GM12878 (cell line): ENCODE data around the gene SLC7A5. TPM values are rescaled to one million over a fixed set of nuclear protein-coding genes. Genes with fewer than 3 reads are reported as not detected.
"Not testable (repeated sequence)": the region's sequence is repeated elsewhere in the genome, so short reads cannot be mapped to it uniquely, and the experiment has no call there.

Source experiments
- ATAC-seq: fragments of 200-7000 bp; cut with Tn5 transposase; 3 replicates; pipeline ENCODE4 v1.9.1; 2020; ENCODE audit warnings: mild to moderate bottlenecking, moderate library complexity
- BruUV-seq: library from RNA; stranded (reverse); fragments of 400-500 nt; replicated peaks from 2 replicates; lab custom pipeline; 2021; lab: Mats Ljungman, UMichigan
- CTCF ChIA-PET: fragments of 300-600 bp; sonication (Branson Sonifier 250); formaldehyde crosslinking; extraction: SDS; loops from one replicate; lab custom pipeline; 2021; ENCODE audit warnings: inconsistent platforms; lab: Yijun Ruan, JAX
- POLR2A ChIA-PET: fragments of 350-600 bp; formaldehyde crosslinking; extraction: SDS; loops from one replicate; lab custom pipeline; 2021; ENCODE audit warnings: inconsistent platforms; lab: Charles Lee
- RAD21 ChIA-PET: fragments of 300-600 bp; sonication (Branson Sonifier 250); formaldehyde crosslinking; loops from one replicate; lab custom pipeline; 2023; ENCODE audit warnings: antibody characterized with exemption; ENCODE audit not compliant: unreplicated experiment; lab: Charles Lee
- SMC1A ChIA-PET: fragments of 300-600 bp; sonication (Branson Sonifier 250); formaldehyde crosslinking; loops from one replicate; lab custom pipeline; 2023; ENCODE audit not compliant: unreplicated experiment, uncharacterized antibody; lab: Charles Lee
- DNase-seq: peaks from one replicate; pipeline ENCODE4 v3.0.0-alpha.2; 2011; ENCODE audit warnings: low read depth, low spot score
- FAIRE-seq: peaks from 3 replicates; lab custom pipeline; 2011; peaks lifted over from hg19 to GRCh38; lab: Jason Lieb, UNC
- H2AFZ ChIP-seq: 2 replicates; pipeline ENCODE4 v1.6.0; 2011; ENCODE audit warnings: low read depth, low read length, control low read depth; ENCODE audit not compliant: control insufficient read depth
- H3K27ac ChIP-seq: 2 replicates; pipeline ENCODE4 v1.5.1; 2011; ENCODE audit warnings: control low read depth; ENCODE audit not compliant: control insufficient read depth, insufficient read depth
- H3K27me3 ChIP-seq, 2 experiments: replicated peaks in 1 of 2; 2 replicates each; pipeline versions ENCODE4 v1.6.0 to v1.6.1; 2011; ENCODE audit warnings: low read length in 1 of 2; ENCODE audit not compliant: control insufficient read depth in 2 of 2, insufficient read depth in 2 of 2
- H3K36me3 ChIP-seq, 2 experiments: 2 replicates each; pipeline ENCODE4 v1.5.1; 2011; ENCODE audit warnings: low read length in 1 of 2; ENCODE audit not compliant: control insufficient read depth in 2 of 2, insufficient read depth in 2 of 2
- H3K4me1 ChIP-seq: 2 replicates; pipeline ENCODE4 v1.6.1; 2011; ENCODE audit warnings: mild to moderate bottlenecking, low read length, moderate library complexity, mixed read lengths; ENCODE audit not compliant: control insufficient read depth, insufficient read depth
- H3K4me2 ChIP-seq: 2 replicates; pipeline ENCODE4 v1.6.0; 2011; ENCODE audit warnings: control low read depth; ENCODE audit not compliant: control insufficient read depth, insufficient read depth
- H3K4me3 ChIP-seq: fragments of 200-600 bp; sonication (generic); 2 replicates; pipeline ENCODE4 v1.5.1; 2016
- H3K79me2 ChIP-seq: 2 replicates; pipeline ENCODE4 v1.6.0; 2011; ENCODE audit warnings: low read length; ENCODE audit not compliant: control insufficient read depth, insufficient read depth
- H3K9ac ChIP-seq: 2 replicates; pipeline ENCODE4 v1.8.0; 2011; ENCODE audit warnings: low read length, control low read depth, mixed read lengths; ENCODE audit not compliant: control insufficient read depth, insufficient read depth
- H3K9me3 ChIP-seq: replicated peaks from 3 replicates; pipeline ENCODE4 v1.5.1; 2011; ENCODE audit warnings: mild to moderate bottlenecking, low read length; ENCODE audit not compliant: control insufficient read depth, insufficient read depth
- H4K20me1 ChIP-seq: 2 replicates; pipeline ENCODE4 v1.6.0; 2011; ENCODE audit not compliant: control insufficient read depth, insufficient read depth
- CHD4 ChIP-seq: fragments of 200-600 bp; sonication (generic); IDR thresholded peaks from 2 replicates; pipeline ENCODE4 v1.6.1; 2016; ENCODE audit warnings: mild to moderate bottlenecking
- IRF3 ChIP-seq: fragments of 450-650 bp; IDR thresholded peaks from 2 replicates; pipeline ENCODE4 v1.6.1; 2014; ENCODE audit warnings: mild to moderate bottlenecking
- NFIC ChIP-seq: IDR thresholded peaks from 2 replicates; pipeline ENCODE4 v1.6.1; 2012; ENCODE audit warnings: low read depth, mild to moderate bottlenecking, inconsistent platforms, low read length, moderate library complexity
- PAX8 ChIP-seq: fragments of 450-650 bp; IDR thresholded peaks from 2 replicates; pipeline ENCODE4 v1.6.1; 2017; ENCODE audit warnings: mild to moderate bottlenecking, moderate library complexity
- RBBP5 ChIP-seq: fragments of 200-600 bp; sonication (generic); conservative IDR thresholded peaks from 2 replicates; pipeline ENCODE4 v1.6.1; 2016
- SMARCA5 ChIP-seq: fragments of 450-650 bp; IDR thresholded peaks from 2 replicates; pipeline ENCODE4 v1.6.1; 2017; ENCODE audit warnings: mild to moderate bottlenecking
- WRNIP1 ChIP-seq: IDR thresholded peaks from 2 replicates; pipeline ENCODE4 v1.6.1; 2011; ENCODE audit warnings: low read depth, low read length, improper control_type of control experiment, borderline replicate concordance
- ZNF274 ChIP-seq: IDR thresholded peaks from one replicate; pipeline ENCODE4 v1.8.0; 2011; ENCODE audit not compliant: insufficient read length, insufficient read depth
- ZNF384 ChIP-seq: IDR thresholded peaks from 2 replicates; pipeline ENCODE4 v1.6.1; 2012; ENCODE audit warnings: low read depth, mild to moderate bottlenecking, low read length, improper control_type of control experiment, borderline replicate concordance
- WGBS: methylation state at CpG from one replicate; pipeline ENCODE4 v1.1.6; 2016; ENCODE audit warnings: low lambda C conversion rate; ENCODE audit not compliant: insufficient replicate concordance, insufficient coverage; ENCODE audit errors: missing lambda C conversion rate; 5-methylcytosine and 5-hydroxymethylcytosine counted together
- in situ Hi-C: fragments of 300-500 bp; cut with MboI; formaldehyde crosslinking; loops from 9 replicates; pipeline ENCODE4 v1.14.3; 2018; ENCODE audit warnings: mixed read lengths
- intact Hi-C: fragments of 100-400 bp; cut with micrococcal nuclease; formaldehyde crosslinking; loops from one replicate; pipeline ENCODE4 v1.14.2; 2022; ENCODE audit not compliant: unreplicated experiment
- polyA plus RNA-seq, 11 experiments: library from polyadenylated mRNA; depleted of rRNA in 4 of 11; unstranded in 6 of 11; stranded (reverse) in 5 of 11; fragments of >200 nt; fragmentation: Nextera tagmentation in 4 of 11; fragmentation: Illumina TruSeq in 1 of 11; extraction: Ambion mirVana in 4 of 11; extraction: Trizol in 1 of 11; gene quantifications; 1 replicate in 1 of 11; 2 replicates in 10 of 11; pipeline versions ENCODE4 v1.2.1 to v1.2.3, GENCODE V29; 2011 to 2016; ENCODE audit warnings: inconsistent platforms in 2 of 11, missing spikeins in 2 of 11, low read depth in 1 of 11
- total RNA-seq, 4 experiments: library from RNA; depleted of rRNA in 3 of 4; stranded (reverse); fragments of >200 nt in 3 of 4; fragmentation: Illumina TruSeq in 1 of 4; extraction: Trizol in 1 of 4; gene quantifications; 2 replicates each; pipeline versions ENCODE4 v1.2.1 to v1.2.3, GENCODE V29; 2013 to 2021

Gene SLC7A5
- total and polyA plus RNA-seq, 10 of the 15 experiments (the other 5 are each of a cell fraction or from before 2014, with no cell fraction given) = 2.3 to 101 (median 35.8) TPM

- H3K27ac ChIP-seq, H3K9ac ChIP-seq, SMC1A ChIA-PET, H2AFZ ChIP-seq, H3K27me3 ChIP-seq, POLR2A ChIA-PET, RAD21 ChIA-PET, H3K4me2 ChIP-seq, DNase-seq, H3K79me2 ChIP-seq, H3K4me3 ChIP-seq, BruUV-seq, H3K9me3 ChIP-seq, FAIRE-seq, H3K4me1 ChIP-seq, ATAC-seq, CTCF ChIA-PET, H4K20me1 ChIP-seq, H3K36me3 ChIP-seq: not testable (repeated sequence)
- 39% methylated on average over 5 of the region's 5 CpGs for WGBS
- intact Hi-C loops = loop anchor here (2.0 kb wide), 1 partner anchor 29 kb away; no protein-coding TSS in a partner anchor
- in situ Hi-C loops = loop anchor here (5.0 to 10.0 kb wide), 2 partner anchors 102 to 325 kb away; no protein-coding TSS in a partner anchor
These were observed 10.2 kb upstream of the SLC7A5 start for GRCh38 chr16:87879411-87880013.

DNA sequence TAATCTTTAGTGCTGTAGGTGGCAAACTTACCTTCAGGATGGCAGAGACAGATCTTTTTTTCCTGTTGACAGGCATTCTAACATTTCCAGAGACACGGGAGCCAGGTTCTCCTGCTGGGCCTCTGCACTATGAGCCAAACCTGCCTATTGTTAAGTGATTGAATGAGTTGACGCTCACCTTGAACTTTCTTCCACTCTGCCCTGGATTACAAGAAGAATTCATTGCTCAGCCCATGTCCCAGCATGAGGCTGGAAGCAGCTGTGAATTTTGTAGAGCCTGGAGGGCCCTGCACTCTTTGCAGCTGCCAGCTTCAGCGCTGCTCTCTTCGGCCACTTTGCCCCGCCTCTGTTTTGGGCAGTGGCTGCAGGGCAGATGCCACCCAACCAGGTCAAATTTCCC, 9.4 kb upstream of the SLC7A5 start:
- FAIRE-seq (no peak), ATAC-seq (no peak)
- Histone ChIP-seq H3K9ac (no peak overlapping the region), H3K27ac (no peak overlapping the region), H3K9me3 (no peaks in the 10 kb centered on the region; the same call in 2 of the 3 replicates), H3K4me2 (no peak overlapping the region), H2AFZ (no peak overlapping the region), H3K4me1 (peaks cover 6% of the 10 kb centered on the region), H3K79me2 (no peaks in the 10 kb centered on the region), H3K4me3 (no peak overlapping the region)
- BruUV-seq = no TSS peak
- SMC1A ChIA-PET = no interaction called here
- WGBS = 86% methylated on average over 5 of the region's 5 CpGs
- RAD21 ChIA-PET = interaction anchor here (0.6 kb wide), 1 partner anchor 30 kb away, joined by 3 read pairs; no protein-coding TSS in a partner anchor
- POLR2A ChIA-PET = no interaction called here
- TF ChIP-seq IRF3 = no peak
- no peak for TF ChIP-seq CHD4
- TF ChIP-seq WRNIP1 = no peak
- no peak for TF ChIP-seq ZNF384
- TF ChIP-seq NFIC = no peak
- no peak for TF ChIP-seq SMARCA5
- TF ChIP-seq PAX8 = no peak
- TF ChIP-seq ZNF274 = no peak
- no peak for TF ChIP-seq RBBP5
- TF ChIP-seq, all 136 proteins: peak for 0
- Histone ChIP-seq H3K36me3 (no peaks in the 10 kb centered on the region), H4K20me1 (no peaks in the 10 kb centered on the region), H3K27me3 (no peaks in the 10 kb centered on the region; a peak in 1 of 4 replicates)
- in situ Hi-C loops = loop anchor here (5.0 to 10.0 kb wide), 2 partner anchors 101 to 324 kb away; no protein-coding TSS in a partner anchor
- CTCF ChIA-PET = interaction anchor here (1.1 kb wide), 1 partner anchor 30 kb away, joined by 6 read pairs; no protein-coding TSS in a partner anchor
- intact Hi-C loops = loop anchor here (2.0 kb wide), 1 partner anchor 30 kb away; no protein-coding TSS in a partner anchor
- no peak for DNase-seq
